Skeletal muscle tissue (tissue), 4 donors: Measurements from ENCODE around the gene PLCB1. TPM values are rescaled to one million over a fixed set of nuclear protein-coding genes. Genes with fewer than 3 reads are reported as not detected.
"Not testable (repeated sequence)": the region's sequence is repeated elsewhere in the genome, so short reads cannot be mapped to it uniquely, and the experiment has no call there.

Experiments
- H3K27ac ChIP-seq: one replicate; pipeline ENCODE4 v1.7.0; 2013; ENCODE audit warnings: mild to moderate bottlenecking, low read depth, low read length, inconsistent platforms
- H3K27me3 ChIP-seq, 3 donors: one replicate each; pipeline ENCODE4 v1.7.0; 2013; ENCODE audit warnings: low read length in 3 of 3; ENCODE audit not compliant: control insufficient read depth in 3 of 3, insufficient read depth in 3 of 3
- H3K36me3 ChIP-seq, 3 donors: one replicate each; pipeline ENCODE4 v1.7.0; 2013; ENCODE audit warnings: low read length in 3 of 3; ENCODE audit not compliant: control insufficient read depth in 3 of 3, insufficient read depth in 3 of 3
- H3K4me1 ChIP-seq, 3 donors: one replicate each; pipeline ENCODE4 v1.7.0; 2013; ENCODE audit warnings: low read length in 3 of 3, mild to moderate bottlenecking in 3 of 3; ENCODE audit not compliant: control insufficient read depth in 3 of 3, insufficient read depth in 3 of 3
- H3K4me3 ChIP-seq, 3 donors: one replicate each; pipeline ENCODE4 v1.7.0; 2013; ENCODE audit warnings: low read length in 3 of 3
- H3K9ac ChIP-seq, 3 donors: one replicate each; pipeline ENCODE4 v1.7.0; 2013; ENCODE audit warnings: low read length in 3 of 3, mild to moderate bottlenecking in 3 of 3, moderate library complexity in 2 of 3, low read depth in 1 of 3
- H3K9me3 ChIP-seq, 3 donors: one replicate each; pipeline ENCODE4 v1.7.0; 2013; ENCODE audit warnings: low read length in 3 of 3; ENCODE audit not compliant: control insufficient read depth in 3 of 3
- total RNA-seq: library from RNA; depleted of rRNA; stranded (reverse); fragments of >200 nt; gene quantifications from one replicate; pipeline ENCODE4 v1.2.3, GENCODE V29; 2014
- donor health status: Osteomylitis.

Gene PLCB1
- total RNA-seq, 1 donor from 2014 or later, result 13.0 TPM

- H3K4me3 ChIP-seq, result no peak overlapping the region
- H3K9me3 ChIP-seq, result no peaks in the 10 kb centered on the region
- H3K36me3 ChIP-seq, result no peaks in the 10 kb centered on the region
- no peak overlapping the region for H3K27ac ChIP-seq
- no peak overlapping the region for H3K9ac ChIP-seq
- no peaks in the 10 kb centered on the region for H3K27me3 ChIP-seq
- no peaks in the 10 kb centered on the region for H3K4me1 ChIP-seq
These were observed 234.3 kb downstream of the PLCB1 start for GRCh38 chr20:8366303-8366923.

GRCh38 chr20:8367689-8368088 is 235.6 kb downstream of the PLCB1 start:
- Histone ChIP-seq H3K4me1 (no peaks in the 10 kb centered on the region), H3K9me3 (no peaks in the 10 kb centered on the region), H3K27ac (no peak overlapping the region), H3K9ac (no peak overlapping the region), H3K4me3 (no peak overlapping the region), H3K27me3 (no peaks in the 10 kb centered on the region), H3K36me3 (no peaks in the 10 kb centered on the region)

GRCh38 chr20:8368670-8369069 is 236.6 kb downstream of the PLCB1 start:
- H3K4me3 ChIP-seq, result no peak overlapping the region
- no peak overlapping the region for H3K9ac ChIP-seq
- no peaks in the 10 kb centered on the region for H3K9me3 ChIP-seq
- no peaks in the 10 kb centered on the region for H3K36me3 ChIP-seq
- H3K27me3 ChIP-seq, result no peaks in the 10 kb centered on the region
- H3K4me1 ChIP-seq, result no peaks in the 10 kb centered on the region
- no peak overlapping the region for H3K27ac ChIP-seq

GRCh38 chr20:8369311-8369710 is 237.2 kb downstream of the PLCB1 start:
- no peaks in the 10 kb centered on the region for H3K4me1 ChIP-seq
- no peak overlapping the region for H3K4me3 ChIP-seq
- no peaks in the 10 kb centered on the region for H3K36me3 ChIP-seq
- H3K27ac ChIP-seq, result no peak overlapping the region
- no peaks in the 10 kb centered on the region for H3K9me3 ChIP-seq
- no peaks in the 10 kb centered on the region for H3K27me3 ChIP-seq
- no peak overlapping the region for H3K9ac ChIP-seq

- no peaks in the 10 kb centered on the region for H3K36me3 ChIP-seq
- H3K27me3 ChIP-seq, result no peaks in the 10 kb centered on the region
- H3K9me3 ChIP-seq, result no peaks in the 10 kb centered on the region
- H3K4me3 ChIP-seq, result no peak overlapping the region
- H3K4me1 ChIP-seq, result no peaks in the 10 kb centered on the region
- no peak overlapping the region for H3K27ac ChIP-seq
- H3K9ac ChIP-seq, result no peak overlapping the region
These were observed 238.7 kb downstream of the PLCB1 start for GRCh38 chr20:8370774-8371173.

- no peak overlapping the region for H3K4me3 ChIP-seq
- no peaks in the 10 kb centered on the region for H3K4me1 ChIP-seq
- no peaks in the 10 kb centered on the region for H3K36me3 ChIP-seq
- H3K9ac ChIP-seq, result no peak overlapping the region
- H3K9me3 ChIP-seq, result no peaks in the 10 kb centered on the region
- no peaks in the 10 kb centered on the region for H3K27me3 ChIP-seq
- no peak overlapping the region for H3K27ac ChIP-seq
These were observed 240.8 kb downstream of the PLCB1 start for GRCh38 chr20:8372824-8373380.

GRCh38 chr20:8373579-8373978 is 241.5 kb downstream of the PLCB1 start:
- H3K27ac ChIP-seq, result no peak overlapping the region
- H3K4me1 ChIP-seq, result no peaks in the 10 kb centered on the region
- no peak overlapping the region for H3K9ac ChIP-seq
- H3K27me3 ChIP-seq, result no peaks in the 10 kb centered on the region
- no peak overlapping the region for H3K4me3 ChIP-seq
- no peaks in the 10 kb centered on the region for H3K9me3 ChIP-seq
- H3K36me3 ChIP-seq, result no peaks in the 10 kb centered on the region

- H3K27me3 ChIP-seq, result no peaks in the 10 kb centered on the region
- H3K4me1 ChIP-seq, result no peaks in the 10 kb centered on the region
- no peak overlapping the region for H3K9ac ChIP-seq
- H3K27ac ChIP-seq, result no peak overlapping the region
- H3K36me3 ChIP-seq, result no peaks in the 10 kb centered on the region
- no peaks in the 10 kb centered on the region for H3K9me3 ChIP-seq
- H3K4me3 ChIP-seq, result no peak overlapping the region
These were observed 243.8 kb downstream of the PLCB1 start for GRCh38 chr20:8375898-8376297.

- H3K4me1 ChIP-seq, result no peaks in the 10 kb centered on the region
- H3K27ac ChIP-seq, result no peak overlapping the region
- H3K9me3 ChIP-seq, result no peaks in the 10 kb centered on the region
- H3K4me3 ChIP-seq, result no peak overlapping the region
- H3K27me3 ChIP-seq, result no peaks in the 10 kb centered on the region
- no peak overlapping the region for H3K9ac ChIP-seq
- H3K36me3 ChIP-seq, result no peaks in the 10 kb centered on the region
These were observed 244.9 kb downstream of the PLCB1 start for GRCh38 chr20:8376940-8377339.

GRCh38 chr20:8379125-8379524 is 247.1 kb downstream of the PLCB1 start:
- not testable (repeated sequence) for H3K27ac ChIP-seq, H3K4me3 ChIP-seq, H3K27me3 ChIP-seq, H3K9ac ChIP-seq, H3K9me3 ChIP-seq, H3K36me3 ChIP-seq, H3K4me1 ChIP-seq
